ENCODE measurements around the gene SLC27A6. TPM values are rescaled to one million over a fixed set of nuclear protein-coding genes. Genes with fewer than 3 reads are reported as not detected.
A peak's percentile ranks its signal among the peaks of the same experiment; 100 is the strongest.

Gene SLC27A6
- total and polyA plus RNA-seq, 2 of the 13 experiments (the other 11 are each of a cell fraction or from before 2014, with no cell fraction given), result not detected

DNA sequence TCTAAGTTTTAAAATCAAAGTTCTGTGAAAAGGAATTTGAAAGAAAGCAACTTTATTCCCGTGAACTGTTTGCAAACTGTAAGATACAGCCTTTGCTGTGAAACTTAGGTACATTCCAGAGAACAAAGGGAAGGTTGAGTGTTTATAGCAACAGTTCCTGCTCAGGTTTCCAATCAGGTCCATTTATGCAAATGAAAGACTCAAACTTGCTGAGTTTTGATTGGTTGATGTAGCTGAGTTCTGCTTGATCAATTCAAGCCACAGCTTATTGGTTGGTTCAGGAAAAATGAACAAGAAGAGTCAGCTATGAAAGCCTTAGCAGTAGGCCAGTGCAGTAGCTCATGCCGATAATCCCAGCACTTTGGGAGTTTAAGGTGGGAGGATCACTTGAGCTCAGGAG, 37.9 kb downstream of the SLC27A6 start:
- POLR2A ChIA-PET, result no interaction called here

GRCh38 chr5:129014185-129014584, 48.9 kb downstream of the SLC27A6 start:
- Histone ChIP-seq H3K79me2 (ENCODE audit: insufficient read depth, low read length) (no peaks in the 10 kb centered on the region), H3K9ac (ENCODE audit: insufficient read depth, low read depth, low read length) (no peak overlapping the region), H3K27ac (ENCODE audit: extremely low read length, insufficient read depth, low read length) (no peak overlapping the region), H3K27me3 (ENCODE audit: control insufficient read depth in 1 of 2, insufficient read depth in 2 of 2, low read length in 2 of 2) (no peaks in the 10 kb centered on the region), H4K20me1 (ENCODE audit: insufficient read depth, low read length) (no peaks in the 10 kb centered on the region), H3K36me3 (replicated peaks in 1 of 2; ENCODE audit: control insufficient read depth in 1 of 2, insufficient read depth in 2 of 2, low read length in 2 of 2) (no peaks in the 10 kb centered on the region), H2AFZ (ENCODE audit: low read length) (no peak overlapping the region), H3K4me3 (replicated peaks in 1 of 3; ENCODE audit: insufficient read depth in 1 of 3, low read depth in 2 of 3, low read length in 3 of 3) (no peak overlapping the region), H3K4me1 (ENCODE audit: insufficient read depth, low read length) (no peaks in the 10 kb centered on the region), H3K9me3 (ENCODE audit: low read length) (no peaks in the 10 kb centered on the region), H3K4me2 (ENCODE audit: low read depth, low read length) (no peak overlapping the region)
- in situ Hi-C loops (cut with HindIII; ENCODE audit: extremely low pct_ligation_motif_present, low pct_unique_long_range_greater_than_20kb), result no loop called here
- intact Hi-C loops (cut with micrococcal nuclease; ENCODE audit: unreplicated experiment), result no loop called here
- FAIRE-seq (no peak), DNase-seq (ENCODE audit: low spot score) (no peak), ATAC-seq (no peak)
- POLR2A ChIA-PET, result no interaction called here
- WGBS (ENCODE audit: low lambda C conversion rate), result under 1% methylated on average over 4 of the region's 4 CpGs
- TF ChIP-seq MYNN (CRISPR knock-in tag; IDR thresholded peaks at IDR 0.05; ENCODE audit: low read depth) (no peak), RFX5 (IDR thresholded peaks at IDR 0.05; ENCODE audit: low read depth, low read length) (0 out of 2 replicates have a peak, but pooled peaks have one; percentile 38), KLF15 (CRISPR knock-in tag; IDR thresholded peaks at IDR 0.05; ENCODE audit: borderline replicate concordance) (no peak)
- no TSS peak for BruUV-seq (replicated peaks)
- CTCF ChIA-PET (ENCODE audit: low intra/inter-chr PET ratio, low total read pairs), result no interaction called here

More for the DNA sequence above, 37.9 kb downstream of the SLC27A6 start:
- Histone ChIP-seq H2AFZ (ENCODE audit: low read length) (no peak overlapping the region), H3K9me3 (ENCODE audit: low read length) (no peaks in the 10 kb centered on the region), H3K36me3 (replicated peaks in 1 of 2; ENCODE audit: control insufficient read depth in 1 of 2, insufficient read depth in 2 of 2, low read length in 2 of 2) (no peaks in the 10 kb centered on the region), H3K27me3 (ENCODE audit: control insufficient read depth in 1 of 2, insufficient read depth in 2 of 2, low read length in 2 of 2) (no peaks in the 10 kb centered on the region; a peak in 1 of 5 replicates), H3K4me1 (ENCODE audit: insufficient read depth, low read length) (no peaks in the 10 kb centered on the region), H3K4me2 (ENCODE audit: low read depth, low read length) (no peak overlapping the region), H3K79me2 (ENCODE audit: insufficient read depth, low read length) (no peaks in the 10 kb centered on the region), H3K27ac (ENCODE audit: extremely low read length, insufficient read depth, low read length) (no peak overlapping the region), H4K20me1 (ENCODE audit: insufficient read depth, low read length) (no peaks in the 10 kb centered on the region), H3K4me3 (replicated peaks in 1 of 3; ENCODE audit: insufficient read depth in 1 of 3, low read depth in 2 of 3, low read length in 3 of 3) (no peak overlapping the region), H3K9ac (ENCODE audit: insufficient read depth, low read depth, low read length) (no peak overlapping the region)
- no TSS peak for BruUV-seq (replicated peaks)
- intact Hi-C loops (cut with micrococcal nuclease; ENCODE audit: unreplicated experiment), result no loop called here
- DNase-seq (ENCODE audit: low spot score) (no peak), ATAC-seq (no peak), FAIRE-seq (no peak)
- CTCF ChIA-PET (ENCODE audit: low intra/inter-chr PET ratio, low total read pairs), result no interaction called here
- TF ChIP-seq ARNT (IDR thresholded peaks at IDR 0.05), result no peak
- TF ChIP-seq GRHL1 (CRISPR knock-in tag; conservative IDR thresholded peaks at IDR 0.05), result no peak
- TF ChIP-seq MAFK (conservative IDR thresholded peaks at IDR 0.05 in 1 of 2, IDR thresholded peaks at IDR 0.05 in 1 of 2; ENCODE audit: low read length in 2 of 2), result no peak
- no peak for TF ChIP-seq ZNF451 (CRISPR knock-in tag; IDR thresholded peaks at IDR 0.05)
- TF ChIP-seq ZNF234 (CRISPR knock-in tag; conservative IDR thresholded peaks at IDR 0.05), result no peak
- TF ChIP-seq CBX2 (IDR thresholded peaks at IDR 0.05; ENCODE audit: low read depth, low read length), result no peak
- TF ChIP-seq CBX2 (CRISPR knock-in tag; IDR thresholded peaks at IDR 0.05; ENCODE audit: low read depth), result no peak
- no peak for TF ChIP-seq ZNF235 (CRISPR knock-in tag; IDR thresholded peaks at IDR 0.05; ENCODE audit: borderline replicate concordance)
- TF ChIP-seq NPAS2 (CRISPR knock-in tag; IDR thresholded peaks at IDR 0.05; ENCODE audit: borderline replicate concordance), result no peak
- in situ Hi-C loops (cut with HindIII; ENCODE audit: extremely low pct_ligation_motif_present, low pct_unique_long_range_greater_than_20kb), result no loop called here
- WGBS (ENCODE audit: low lambda C conversion rate), result 9% methylated on average over 2 of the region's 2 CpGs
